WTC11 (cell line): Measurements from ENCODE around the gene GABRP. TPM values are rescaled to one million over a fixed set of nuclear protein-coding genes. Genes with fewer than 3 reads are reported as not detected.

Experiments
- ATAC-seq: fragments of 200-7000 bp; cut with Tn5 transposase; 2 replicates; pipeline ENCODE4 v1.10.0; 2021; ENCODE audit warnings: mild to moderate bottlenecking, moderate library complexity
- CTCF ChIA-PET: fragments of 300-600 bp; sonication (Branson Sonifier 250); formaldehyde crosslinking; loops from one replicate; lab custom pipeline; 2021; ENCODE audit warnings: antibody characterized with exemption; lab: Charles Lee
- POLR2A ChIA-PET: fragments of 350-600 bp; sonication (Branson Sonifier 250); formaldehyde crosslinking; loops from one replicate; lab custom pipeline; 2021; ENCODE audit warnings: antibody characterized with exemption; lab: Charles Lee
- DNase-seq: peaks from one replicate; pipeline ENCODE4 v3.0.0; 2021; ENCODE audit warnings: low spot score
- H3K27ac Mint-ChIP-seq: 2 replicates; pipeline ENCODE4 v1.8.0; 2021; ENCODE audit warnings: mixed read lengths
- H3K27me3 Mint-ChIP-seq: 2 replicates; pipeline ENCODE4 v1.8.0; 2021; ENCODE audit warnings: low read depth, mild to moderate bottlenecking, moderate library complexity, mixed read lengths
- H3K36me3 Mint-ChIP-seq: 2 replicates; pipeline ENCODE4 v1.8.0; 2021; ENCODE audit warnings: mixed read lengths
- H3K4me1 Mint-ChIP-seq: 2 replicates; pipeline ENCODE4 v1.8.0; 2022; ENCODE audit warnings: mixed read lengths
- H3K4me3 Mint-ChIP-seq: 2 replicates; pipeline ENCODE4 v1.8.0; 2021; ENCODE audit warnings: mild to moderate bottlenecking, moderate library complexity, mixed read lengths
- H3K9me3 Mint-ChIP-seq: 2 replicates; pipeline ENCODE4 v1.8.0; 2021; ENCODE audit warnings: mixed read lengths
- AFF4 ChIP-seq: sonication (generic); formaldehyde crosslinking; IDR thresholded peaks from 2 replicates; pipeline ENCODE4 v1.8.1; 2023; ENCODE audit warnings: mild to moderate bottlenecking, missing genetic modification reagents, borderline replicate concordance
- ATF3 ChIP-seq: sonication (generic); formaldehyde crosslinking; conservative IDR thresholded peaks from 2 replicates; pipeline ENCODE4 v1.8.1; 2022; ENCODE audit warnings: mild to moderate bottlenecking, missing genetic modification reagents
- CREB1 ChIP-seq: sonication (generic); formaldehyde crosslinking; IDR thresholded peaks from 2 replicates; pipeline ENCODE4 v1.8.0; 2023; ENCODE audit warnings: mild to moderate bottlenecking, missing genetic modification reagents
- ESRRA ChIP-seq: sonication (generic); formaldehyde crosslinking; IDR thresholded peaks from 2 replicates; pipeline ENCODE4 v1.8.1; 2022; ENCODE audit warnings: mild to moderate bottlenecking, missing genetic modification reagents, borderline replicate concordance
- FOXP1 ChIP-seq: sonication (generic); formaldehyde crosslinking; IDR thresholded peaks from 2 replicates; pipeline ENCODE4 v1.8.0; 2022; ENCODE audit warnings: missing genetic modification reagents, mild to moderate bottlenecking, moderate library complexity, borderline replicate concordance
- HMGA2 ChIP-seq: fragments of 250-450 bp; sonication (Bioruptor Pico); IDR thresholded peaks from 2 replicates; pipeline ENCODE4 v1.4.0; 2021; ENCODE audit warnings: mild to moderate bottlenecking, moderate library complexity
- MAX ChIP-seq: sonication (generic); formaldehyde crosslinking; IDR thresholded peaks from 2 replicates; pipeline ENCODE4 v1.8.0; 2022; ENCODE audit warnings: mild to moderate bottlenecking, missing genetic modification reagents
- NFATC4 ChIP-seq: fragments of 250-450 bp; sonication (Bioruptor Pico); IDR thresholded peaks from 2 replicates; pipeline ENCODE4 v1.9.0; 2021; ENCODE audit warnings: mild to moderate bottlenecking
- NFE2L1 ChIP-seq: sonication (generic); formaldehyde crosslinking; IDR thresholded peaks from 2 replicates; pipeline ENCODE4 v1.8.1; 2023; ENCODE audit warnings: missing genetic modification reagents
- RELA ChIP-seq: sonication (generic); formaldehyde crosslinking; IDR thresholded peaks from 2 replicates; pipeline ENCODE4 v1.8.1; 2022; ENCODE audit warnings: missing genetic modification reagents, mild to moderate bottlenecking, borderline replicate concordance
- TP53 ChIP-seq: sonication (generic); formaldehyde crosslinking; IDR thresholded peaks from 2 replicates; pipeline ENCODE4 v1.8.1; 2023; ENCODE audit warnings: mild to moderate bottlenecking, missing genetic modification reagents
- ZBTB21 ChIP-seq: sonication (generic); formaldehyde crosslinking; IDR thresholded peaks from 2 replicates; pipeline ENCODE4 v1.8.1; 2023; ENCODE audit warnings: mild to moderate bottlenecking, missing genetic modification reagents, borderline replicate concordance
- ZBTB43 ChIP-seq: sonication (generic); formaldehyde crosslinking; IDR thresholded peaks from 2 replicates; pipeline ENCODE4 v1.8.1; 2023; ENCODE audit warnings: mild to moderate bottlenecking, missing genetic modification reagents
- ZNF317 ChIP-seq: sonication (generic); formaldehyde crosslinking; IDR thresholded peaks from 2 replicates; pipeline ENCODE4 v1.8.1; 2023; ENCODE audit warnings: low read depth, mild to moderate bottlenecking, moderate library complexity, missing genetic modification reagents, borderline replicate concordance
- total RNA-seq: library from RNA; stranded (reverse); gene quantifications from 3 replicates; pipeline ENCODE4 v1.2.3, GENCODE V29; 2021
- TF ChIP-seq, protein P1 (sequence below): sonication (generic); formaldehyde crosslinking; IDR thresholded peaks from 2 replicates; pipeline ENCODE4 v1.8.0; 2022; ENCODE audit warnings: mild to moderate bottlenecking, missing genetic modification reagents
- TF ChIP-seq, protein P2 (sequence below): sonication (generic); formaldehyde crosslinking; IDR thresholded peaks from 2 replicates; pipeline ENCODE4 v1.8.1; 2023; ENCODE audit warnings: mild to moderate bottlenecking, missing genetic modification reagents, moderate library complexity
- TF ChIP-seq, protein P3 (sequence below): fragments of 250-450 bp; sonication (Bioruptor Pico); IDR thresholded peaks from 2 replicates; pipeline ENCODE4 v1.9.0; 2021; ENCODE audit warnings: mild to moderate bottlenecking

The GABRP gene
- total RNA-seq, 1 experiment from 2014 or later = 4.8 TPM

DNA sequence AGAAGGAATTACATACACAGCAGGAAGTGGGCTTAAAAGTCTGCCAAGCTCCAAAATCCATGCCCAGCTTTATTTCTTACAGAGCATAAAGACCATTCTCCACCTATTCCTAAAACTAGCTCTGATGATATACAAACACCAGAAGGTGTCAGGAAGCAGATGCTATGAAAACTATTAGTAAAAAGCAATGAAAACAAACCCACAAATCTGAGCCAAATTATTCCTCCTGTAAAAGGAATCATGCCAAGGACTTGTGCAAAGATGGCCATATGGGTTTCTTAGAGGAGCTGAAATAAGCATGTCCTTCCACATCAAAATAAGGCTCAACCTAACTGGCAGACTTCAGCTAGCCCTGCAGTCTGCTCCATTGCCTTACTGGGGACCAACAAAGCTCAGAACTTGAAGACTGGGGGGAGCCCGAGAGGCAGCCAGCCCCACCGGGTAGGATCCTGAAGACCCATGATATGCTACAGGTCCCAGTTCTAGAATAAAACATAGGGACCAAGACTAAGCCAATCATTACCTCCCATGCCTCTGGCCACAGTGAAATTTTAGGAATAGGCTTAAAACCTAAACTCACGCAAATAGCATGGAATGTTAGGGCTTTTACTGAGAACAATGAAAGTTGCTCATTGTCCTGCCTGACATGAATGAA is 42.8 kb upstream of the GABRP start (continued):
- TF ChIP-seq AFF4 = no peak
- no peak for TF ChIP-seq NFE2L1
- no peak for TF ChIP-seq MAX (CRISPR knock-in tag)
- no peak for TF ChIP-seq FOXP1 (CRISPR knock-in tag)

DNA sequence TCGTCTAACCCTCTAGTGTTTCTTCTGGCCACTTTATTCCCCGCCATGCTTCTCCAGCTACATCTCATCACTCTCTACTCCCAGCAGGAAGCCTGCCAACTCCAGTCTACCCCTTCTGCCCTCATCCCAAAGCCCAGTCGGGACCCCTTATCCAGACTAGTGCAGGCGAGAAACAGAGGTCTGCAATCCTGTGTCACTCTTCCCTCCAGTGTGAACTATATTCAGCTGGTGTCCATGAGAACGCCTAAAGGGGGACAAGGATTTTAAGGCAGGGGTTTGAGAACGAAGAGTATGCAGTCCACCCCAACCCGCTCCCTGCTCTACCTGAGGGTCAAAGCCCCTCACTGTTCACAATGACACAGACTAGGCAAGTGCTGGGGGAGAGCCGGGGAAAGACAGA is 41.7 kb upstream of the GABRP start:
- Mint-ChIP-seq H3K4me1 (peaks cover 62% of the 10 kb centered on the region), H3K4me3 (no peak overlapping the region), H3K36me3 (0 out of 2 replicates have a peak, but pooled peaks cover 4% of the 10 kb centered on the region), H3K27me3 (peaks cover 6% of the 10 kb centered on the region; the same call in 1 of the 2 replicates), H3K9me3 (peaks cover 20% of the 10 kb centered on the region), H3K27ac (no peak overlapping the region; the same call in 1 of the 2 replicates)
- POLR2A ChIA-PET = no interaction called here
- no peak for TF ChIP-seq TP53 (CRISPR knock-in tag)
- TF ChIP-seq NFE2L1 = no peak
- TF ChIP-seq NFATC4 (CRISPR knock-in tag) = no peak
- no peak for TF ChIP-seq HMGA2
- TF ChIP-seq, protein P1, sequence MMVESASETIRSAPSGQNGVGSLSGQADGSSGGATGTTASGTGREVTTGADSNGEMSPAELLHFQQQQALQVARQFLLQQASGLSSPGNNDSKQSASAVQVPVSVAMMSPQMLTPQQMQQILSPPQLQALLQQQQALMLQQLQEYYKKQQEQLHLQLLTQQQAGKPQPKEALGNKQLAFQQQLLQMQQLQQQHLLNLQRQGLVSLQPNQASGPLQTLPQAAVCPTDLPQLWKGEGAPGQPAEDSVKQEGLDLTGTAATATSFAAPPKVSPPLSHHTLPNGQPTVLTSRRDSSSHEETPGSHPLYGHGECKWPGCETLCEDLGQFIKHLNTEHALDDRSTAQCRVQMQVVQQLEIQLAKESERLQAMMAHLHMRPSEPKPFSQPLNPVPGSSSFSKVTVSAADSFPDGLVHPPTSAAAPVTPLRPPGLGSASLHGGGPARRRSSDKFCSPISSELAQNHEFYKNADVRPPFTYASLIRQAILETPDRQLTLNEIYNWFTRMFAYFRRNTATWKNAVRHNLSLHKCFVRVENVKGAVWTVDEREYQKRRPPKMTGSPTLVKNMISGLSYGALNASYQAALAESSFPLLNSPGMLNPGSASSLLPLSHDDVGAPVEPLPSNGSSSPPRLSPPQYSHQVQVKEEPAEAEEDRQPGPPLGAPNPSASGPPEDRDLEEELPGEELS = no peak
- TF ChIP-seq RELA (CRISPR knock-in tag) = no peak
- no peak for TF ChIP-seq ZBTB43 (CRISPR knock-in tag)
- no peak for TF ChIP-seq ZNF317 (CRISPR knock-in tag)
- TF ChIP-seq ZBTB21 (CRISPR knock-in tag) = no peak
- TF ChIP-seq, protein P2, sequence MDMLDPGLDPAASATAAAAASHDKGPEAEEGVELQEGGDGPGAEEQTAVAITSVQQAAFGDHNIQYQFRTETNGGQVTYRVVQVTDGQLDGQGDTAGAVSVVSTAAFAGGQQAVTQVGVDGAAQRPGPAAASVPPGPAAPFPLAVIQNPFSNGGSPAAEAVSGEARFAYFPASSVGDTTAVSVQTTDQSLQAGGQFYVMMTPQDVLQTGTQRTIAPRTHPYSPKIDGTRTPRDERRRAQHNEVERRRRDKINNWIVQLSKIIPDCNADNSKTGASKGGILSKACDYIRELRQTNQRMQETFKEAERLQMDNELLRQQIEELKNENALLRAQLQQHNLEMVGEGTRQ (CRISPR knock-in tag) = no peak
- TF ChIP-seq, protein P3, sequence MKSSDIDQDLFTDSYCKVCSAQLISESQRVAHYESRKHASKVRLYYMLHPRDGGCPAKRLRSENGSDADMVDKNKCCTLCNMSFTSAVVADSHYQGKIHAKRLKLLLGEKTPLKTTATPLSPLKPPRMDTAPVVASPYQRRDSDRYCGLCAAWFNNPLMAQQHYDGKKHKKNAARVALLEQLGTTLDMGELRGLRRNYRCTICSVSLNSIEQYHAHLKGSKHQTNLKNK (CRISPR knock-in tag) = no peak
- TF ChIP-seq ATF3 (CRISPR knock-in tag) = no peak
- TF ChIP-seq CREB1 (CRISPR knock-in tag) = no peak
- TF ChIP-seq ESRRA = no peak
- ATAC-seq (no peak), DNase-seq (no peak)
- CTCF ChIA-PET = interaction anchor here (0.7 to 1.6 kb wide), 3 partner anchors 50 to 148 kb away, joined by 3 to 6 read pairs (median 3); no protein-coding TSS in a partner anchor
